Dermis microvascular lymphatic vessel endothelial cell (primary cell): ENCODE measurements around the gene DUSP21. TPM values are rescaled to one million over a fixed set of nuclear protein-coding genes. Genes with fewer than 3 reads are reported as not detected.
A peak's percentile ranks its signal among the peaks of the same experiment; 100 is the strongest.
"Not testable (repeated sequence)": the region's sequence is repeated elsewhere in the genome, so short reads cannot be mapped to it uniquely, and the experiment has no call there.

ENCODE experiments used
- DNase-seq, 2 donors: peaks; one replicate each; pipeline versions ENCODE4 v3.0.0 to v3.0.0-alpha.2; 2010; ENCODE audit warnings: low read depth in 2 of 2
- total RNA-seq: library from RNA; depleted of rRNA; stranded (reverse); fragments of >200 nt; gene quantifications from 2 replicates; pipeline ENCODE4 v1.2.1, GENCODE V29; 2014

The DUSP21 gene
- total RNA-seq = not detected in 2 replicates

- no peak for DNase-seq
Observed at GRCh38 chrX:44843753-44844152, at the start of gene DUSP21. Gene DUSP21 (plus strand): TSS chrX:44844021. CDS start chrX:44844133, 112 bp downstream.

DNA sequence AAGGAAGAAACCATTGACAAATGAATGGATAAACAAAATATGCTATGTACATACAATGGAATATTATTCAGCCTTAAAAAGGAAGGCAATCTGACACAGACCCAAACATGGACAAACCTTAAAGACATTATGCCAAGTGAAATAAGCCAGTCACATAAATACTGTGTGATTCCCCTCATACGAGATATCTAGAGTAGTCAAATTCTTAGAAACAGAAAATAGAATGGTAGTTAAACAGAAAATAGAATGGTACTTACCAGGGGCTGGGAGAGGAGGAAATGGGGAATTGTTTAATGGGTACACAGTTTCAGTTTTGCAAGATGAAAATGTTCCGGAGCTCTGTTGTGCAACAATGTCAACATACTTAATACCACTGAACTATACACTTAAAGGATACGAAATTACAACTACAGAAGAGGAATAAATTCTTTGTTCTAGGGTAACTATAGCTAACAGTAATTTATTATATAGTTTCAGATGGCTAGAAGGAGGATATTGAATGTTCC is 47.8 kb upstream of the DUSP21 start:
- DNase-seq = no peak

- DNase-seq = no peak
Observed at GRCh38 chrX:44802613-44803012, 41.2 kb upstream of the DUSP21 start.

- DNase-seq = no peak
Observed at GRCh38 chrX:44815681-44816080, 28.1 kb upstream of the DUSP21 start.

DNA sequence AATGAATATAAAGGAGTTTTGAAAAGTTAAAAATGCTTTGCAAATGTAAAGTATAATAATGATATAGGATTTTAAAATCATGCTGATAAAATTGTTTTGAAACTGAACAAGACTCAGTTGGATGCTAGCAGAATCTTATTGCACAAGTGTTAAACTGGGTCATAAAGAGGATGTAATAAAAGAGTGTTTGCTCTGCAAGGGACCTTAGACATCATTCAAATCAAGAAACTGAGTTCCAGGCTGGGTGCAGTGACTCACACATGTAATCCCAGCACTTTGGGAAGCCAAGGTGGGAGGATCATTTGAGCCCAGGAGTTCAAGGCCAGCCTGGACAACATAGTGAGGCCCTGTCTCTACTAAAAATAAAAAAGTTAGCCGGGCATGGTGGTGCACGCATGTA is 27.5 kb upstream of the DUSP21 start:
- no peak for DNase-seq

GRCh38 chrX:44817029-44817428 is 26.8 kb upstream of the DUSP21 start:
- DNase-seq = no peak

- DNase-seq = no peak
Observed at GRCh38 chrX:44822601-44823000, 21.2 kb upstream of the DUSP21 start.

- DNase-seq = not testable (repeated sequence)
Observed at GRCh38 chrX:44823193-44823592, 20.6 kb upstream of the DUSP21 start.

GRCh38 chrX:44828008-44828605 is 15.7 kb upstream of the DUSP21 start:
- DNase-seq = peak; percentile 2 to 46

GRCh38 chrX:44829832-44830231 is 14.0 kb upstream of the DUSP21 start:
- no peak for DNase-seq

- no peak for DNase-seq
Observed at GRCh38 chrX:44842550-44843317, 1.1 kb upstream of the DUSP21 start.

DNA sequence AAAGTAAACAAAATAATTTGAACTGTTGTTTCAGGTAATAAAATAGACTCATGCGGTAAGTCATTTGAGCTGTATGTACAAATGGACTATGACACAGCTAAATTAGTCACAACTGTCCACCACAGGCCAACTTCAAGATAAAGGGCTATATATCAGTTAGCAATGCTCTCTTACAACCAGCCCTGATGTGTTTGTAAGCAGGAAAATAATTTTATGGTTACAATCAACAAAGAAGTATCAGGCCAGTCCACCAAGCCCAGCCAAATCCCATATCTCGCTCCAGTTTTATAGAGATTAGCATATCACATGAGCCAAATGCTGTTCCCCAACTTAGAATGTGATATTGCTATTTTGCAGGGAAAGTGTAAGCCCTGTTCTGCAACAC is 511 bp upstream of the DUSP21 start:
- no peak for DNase-seq

- no peak for DNase-seq
Observed at GRCh38 chrX:44844204-44844603, 383 bp downstream of the DUSP21 start.

DNA sequence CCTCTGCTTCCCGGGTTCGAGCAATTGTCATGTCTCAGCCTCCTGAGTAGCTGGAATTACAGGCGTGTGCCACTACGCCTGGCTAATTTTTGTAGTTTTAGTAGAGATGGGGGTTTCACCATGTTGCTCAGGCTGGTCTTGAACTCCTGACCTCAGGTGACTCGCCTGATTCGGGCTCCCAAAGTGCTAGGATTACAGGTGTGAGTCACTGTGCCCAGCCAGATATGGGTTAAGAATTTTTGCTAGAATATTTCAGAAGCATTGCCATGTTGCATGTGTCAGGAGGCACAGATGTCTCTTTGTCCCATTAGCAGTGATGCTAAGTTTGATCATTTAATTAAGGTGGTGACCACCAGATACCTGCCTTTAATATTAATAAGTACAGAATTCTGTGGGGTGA is 7.1 kb downstream of the DUSP21 start:
- DNase-seq = not testable (repeated sequence)

DNA sequence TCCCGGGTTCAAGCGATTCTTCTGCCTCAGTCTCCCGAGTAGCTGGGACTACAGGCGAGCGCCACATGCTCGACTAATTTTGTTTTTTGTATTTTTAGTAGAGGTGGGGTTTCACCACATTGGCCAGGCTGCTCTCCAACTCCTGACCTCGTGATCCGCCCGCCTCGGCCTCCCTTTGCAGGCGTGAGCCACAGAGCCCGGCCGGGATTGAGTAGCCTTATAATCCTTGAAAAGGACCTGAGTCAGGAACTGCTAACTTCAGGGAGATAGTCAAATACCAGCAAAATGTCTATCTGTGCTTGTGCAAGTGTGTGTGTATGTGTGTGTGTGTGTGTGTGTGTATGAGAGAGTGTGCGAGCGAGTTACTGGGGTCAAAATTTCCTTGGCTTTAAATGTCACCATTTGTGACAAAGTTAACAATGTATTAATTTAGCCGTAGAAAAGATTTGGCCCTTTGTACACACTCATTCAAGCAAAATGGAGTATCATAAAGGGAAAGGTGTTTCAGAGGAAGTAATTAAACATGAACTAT is 27.4 kb downstream of the DUSP21 start:
- DNase-seq = peak in 1 of 2 donors; percentile 3

GRCh38 chrX:44871931-44872820 is 28.4 kb downstream of the DUSP21 start:
- peak in 1 of 2 donors; percentile 29 for DNase-seq

- peak; percentile 96 to 97 for DNase-seq
Observed at GRCh38 chrX:44872821-44873414, 29.1 kb downstream of the DUSP21 start, which contains the start of gene KDM6A. Gene KDM6A (plus strand): TSS chrX:44873188. CDS start chrX:44873552, 364 bp downstream.

- DNase-seq = peak in 1 of 2 donors; percentile 39
Observed at GRCh38 chrX:44873415-44874276, 29.8 kb downstream of the DUSP21 start.

DNA sequence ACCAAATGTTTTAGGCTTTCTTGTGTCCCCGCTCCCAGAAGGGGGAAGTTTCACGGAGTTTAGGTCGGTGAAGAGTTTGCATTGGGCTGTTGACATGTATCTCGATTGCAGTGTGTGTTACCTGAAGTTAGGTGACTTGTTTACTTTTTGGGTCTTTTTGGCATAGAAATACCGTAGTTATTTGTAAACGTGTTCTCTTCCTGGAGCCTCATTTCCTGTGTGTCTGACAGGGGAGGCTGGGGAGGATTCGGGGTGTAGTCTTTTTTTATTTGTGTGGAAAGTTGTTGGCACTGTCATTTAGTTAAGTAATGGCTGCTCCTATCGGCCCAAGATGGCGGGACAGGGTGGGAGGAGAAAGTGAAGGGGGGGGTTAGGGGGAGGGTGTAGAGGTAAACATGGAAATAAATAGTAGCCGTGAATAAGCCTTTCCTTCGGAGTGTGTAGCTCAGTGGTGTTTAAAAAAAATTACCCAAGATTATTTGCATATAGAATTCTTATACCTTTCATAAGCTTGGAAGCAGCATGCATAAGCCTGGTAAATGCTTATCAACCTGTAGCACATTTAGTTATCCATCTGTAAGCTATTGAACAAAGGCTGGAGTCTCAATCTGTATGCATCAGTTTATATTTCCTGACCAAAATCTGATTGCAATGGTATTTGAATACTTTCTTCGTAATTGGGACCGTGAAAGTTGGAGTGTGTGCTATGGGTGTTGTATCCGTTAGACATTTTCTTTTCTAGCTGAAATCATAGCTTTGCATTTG is 30.8 kb downstream of the DUSP21 start:
- DNase-seq = peak; percentile 30 to 55

DNA sequence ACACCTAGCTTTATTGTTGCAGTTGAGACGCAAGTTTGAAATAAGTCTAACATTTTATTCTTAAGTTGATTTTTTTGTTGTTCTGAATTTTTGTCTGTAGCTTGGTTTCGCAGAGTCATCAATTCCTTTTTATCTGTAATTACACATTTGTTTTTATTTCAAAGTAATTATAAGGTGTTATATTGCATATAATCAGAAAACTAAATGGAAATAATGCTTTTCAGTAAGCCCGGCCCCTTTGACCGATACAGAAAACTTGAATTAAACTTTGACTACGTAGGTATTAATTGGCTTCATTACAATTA is 31.3 kb downstream of the DUSP21 start:
- no peak for DNase-seq
